Measurements from ENCODE around the gene CHST11.

DNA sequence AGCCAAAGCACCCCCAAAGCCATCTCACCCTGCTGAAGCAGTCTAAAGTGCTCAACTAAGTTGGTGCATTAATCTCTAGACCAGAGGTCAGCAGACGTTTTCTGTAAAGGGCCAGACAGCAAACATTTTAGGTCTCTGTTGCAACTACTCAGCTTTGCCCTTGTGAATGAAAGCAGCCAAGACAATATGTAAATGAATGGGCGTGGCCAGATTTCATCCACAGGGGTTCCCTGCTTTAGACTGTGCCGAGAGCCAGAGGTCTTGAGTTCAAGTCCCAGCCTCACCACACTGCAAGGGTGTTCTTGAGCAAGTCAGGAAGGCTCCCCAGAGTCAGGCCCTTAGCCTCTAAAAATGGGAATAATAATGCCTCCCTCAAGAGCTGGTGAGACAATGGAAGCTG lies 166.2 kb downstream of the CHST11 start:
- TF ChIP-seq, protein P1, sequence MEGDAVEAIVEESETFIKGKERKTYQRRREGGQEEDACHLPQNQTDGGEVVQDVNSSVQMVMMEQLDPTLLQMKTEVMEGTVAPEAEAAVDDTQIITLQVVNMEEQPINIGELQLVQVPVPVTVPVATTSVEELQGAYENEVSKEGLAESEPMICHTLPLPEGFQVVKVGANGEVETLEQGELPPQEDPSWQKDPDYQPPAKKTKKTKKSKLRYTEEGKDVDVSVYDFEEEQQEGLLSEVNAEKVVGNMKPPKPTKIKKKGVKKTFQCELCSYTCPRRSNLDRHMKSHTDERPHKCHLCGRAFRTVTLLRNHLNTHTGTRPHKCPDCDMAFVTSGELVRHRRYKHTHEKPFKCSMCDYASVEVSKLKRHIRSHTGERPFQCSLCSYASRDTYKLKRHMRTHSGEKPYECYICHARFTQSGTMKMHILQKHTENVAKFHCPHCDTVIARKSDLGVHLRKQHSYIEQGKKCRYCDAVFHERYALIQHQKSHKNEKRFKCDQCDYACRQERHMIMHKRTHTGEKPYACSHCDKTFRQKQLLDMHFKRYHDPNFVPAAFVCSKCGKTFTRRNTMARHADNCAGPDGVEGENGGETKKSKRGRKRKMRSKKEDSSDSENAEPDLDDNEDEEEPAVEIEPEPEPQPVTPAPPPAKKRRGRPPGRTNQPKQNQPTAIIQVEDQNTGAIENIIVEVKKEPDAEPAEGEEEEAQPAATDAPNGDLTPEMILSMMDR (conservative IDR thresholded peaks at IDR 0.05 in 1 of 2, IDR thresholded peaks at IDR 0.05 in 1 of 2; ENCODE audit: extremely low read depth in 1 of 2, insufficient read depth in 1 of 2, low read depth in 1 of 2, low read length in 2 of 2), result no peak
- no peak for TF ChIP-seq EZH2 (IDR thresholded peaks at IDR 0.05; ENCODE audit: borderline replicate concordance, low read length)
